Uterus (tissue), 2 donors: ENCODE results near the gene HNRNPAB.

ENCODE experiments used
- POLR2A ChIP-seq, 2 donors: fragments of 450-650 bp; IDR thresholded peaks; one replicate each; pipeline ENCODE4 v1.6.1; 2016; ENCODE audit warnings: antibody characterized with exemption in 2 of 2, mild to moderate bottlenecking in 1 of 2, moderate library complexity in 1 of 2
- TF ChIP-seq, protein P1 (sequence below), 4 experiments: fragments of 200-600 bp in 2 of 4; fragments of 450-650 bp in 2 of 4; sonication (generic) in 2 of 4; IDR thresholded peaks; one replicate each; pipeline ENCODE4 v1.5.1; 2016 to 2019; ENCODE audit warnings: antibody characterized with exemption in 4 of 4, mild to moderate bottlenecking in 2 of 4, moderate library complexity in 1 of 4

- TF ChIP-seq, protein P1, sequence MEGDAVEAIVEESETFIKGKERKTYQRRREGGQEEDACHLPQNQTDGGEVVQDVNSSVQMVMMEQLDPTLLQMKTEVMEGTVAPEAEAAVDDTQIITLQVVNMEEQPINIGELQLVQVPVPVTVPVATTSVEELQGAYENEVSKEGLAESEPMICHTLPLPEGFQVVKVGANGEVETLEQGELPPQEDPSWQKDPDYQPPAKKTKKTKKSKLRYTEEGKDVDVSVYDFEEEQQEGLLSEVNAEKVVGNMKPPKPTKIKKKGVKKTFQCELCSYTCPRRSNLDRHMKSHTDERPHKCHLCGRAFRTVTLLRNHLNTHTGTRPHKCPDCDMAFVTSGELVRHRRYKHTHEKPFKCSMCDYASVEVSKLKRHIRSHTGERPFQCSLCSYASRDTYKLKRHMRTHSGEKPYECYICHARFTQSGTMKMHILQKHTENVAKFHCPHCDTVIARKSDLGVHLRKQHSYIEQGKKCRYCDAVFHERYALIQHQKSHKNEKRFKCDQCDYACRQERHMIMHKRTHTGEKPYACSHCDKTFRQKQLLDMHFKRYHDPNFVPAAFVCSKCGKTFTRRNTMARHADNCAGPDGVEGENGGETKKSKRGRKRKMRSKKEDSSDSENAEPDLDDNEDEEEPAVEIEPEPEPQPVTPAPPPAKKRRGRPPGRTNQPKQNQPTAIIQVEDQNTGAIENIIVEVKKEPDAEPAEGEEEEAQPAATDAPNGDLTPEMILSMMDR (IDR thresholded peaks at IDR 0.05), result no peak
- TF ChIP-seq POLR2A (IDR thresholded peaks at IDR 0.05), result no peak
These were observed 49.3 kb upstream of the HNRNPAB start for GRCh38 chr5:178155065-178155464.
